Spleen (tissue), 7 donors: ENCODE measurements around the gene MAPK1.
"Not testable (repeated sequence)": the region's sequence is repeated elsewhere in the genome, so short reads cannot be mapped to it uniquely, and the experiment has no call there.

Source experiments
- CTCF ChIP-seq, 11 experiments: fragments of 200-600 bp in 7 of 11; fragments of 450-650 bp in 4 of 11; sonication (generic) in 4 of 11; IDR thresholded peaks in 8 of 11; conservative IDR thresholded peaks in 3 of 11; 1 replicate in 7 of 11; 2 replicates in 4 of 11; pipeline versions ENCODE4 v1.4.0 to v1.8.0; 2016 to 2021; ENCODE audit warnings: antibody characterized with exemption in 11 of 11, inconsistent platforms in 4 of 11, mild to moderate bottlenecking in 1 of 11
- POLR2A ChIP-seq, 3 donors: fragments of 450-650 bp; IDR thresholded peaks; one replicate each; pipeline ENCODE4 v1.5.1; 2017; ENCODE audit warnings: antibody characterized with exemption in 3 of 3, mild to moderate bottlenecking in 1 of 3
- donor health status: DM: no; HTN: no; CAD: no; lungs with moderate emphysema.
- donor health status: DM: no; HTN: no; CAD: no.
- donor health status: DM: no; HTN: no; CAD: no.

GRCh38 chr22:21805325-21805724 is 62.1 kb downstream of the MAPK1 start:
- TF ChIP-seq CTCF (IDR thresholded peaks at IDR 0.05 in 8 of 11, conservative IDR thresholded peaks at IDR 0.05 in 3 of 11); POLR2A (IDR thresholded peaks at IDR 0.05): not testable (repeated sequence)
